Germinal center (tissue), 1 donor: ENCODE results near the gene CD4.

Source experiments
- DNase-seq: peaks from one replicate; pipeline ENCODE4 v3.0.0; 2012; ENCODE audit warnings: mixed read lengths, low spot score

Gene CD4

GRCh38 chr12:6816598-6816997 lies 27.3 kb downstream of the CD4 start:
- DNase-seq = no peak

DNA sequence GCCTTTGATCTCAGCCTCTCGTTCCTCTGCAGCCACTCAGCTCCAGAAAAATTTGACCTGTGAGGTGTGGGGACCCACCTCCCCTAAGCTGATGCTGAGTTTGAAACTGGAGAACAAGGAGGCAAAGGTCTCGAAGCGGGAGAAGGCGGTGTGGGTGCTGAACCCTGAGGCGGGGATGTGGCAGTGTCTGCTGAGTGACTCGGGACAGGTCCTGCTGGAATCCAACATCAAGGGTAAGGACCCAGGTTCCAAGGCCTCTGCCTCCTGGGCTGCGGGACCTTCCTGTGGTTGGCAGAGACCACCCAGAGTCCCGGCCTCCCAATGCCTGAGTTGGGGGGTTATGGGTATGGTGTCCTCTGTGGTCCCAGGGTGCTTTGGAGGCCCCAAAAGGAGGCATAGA lies 27.8 kb downstream of the CD4 start:
- DNase-seq = no peak

DNA sequence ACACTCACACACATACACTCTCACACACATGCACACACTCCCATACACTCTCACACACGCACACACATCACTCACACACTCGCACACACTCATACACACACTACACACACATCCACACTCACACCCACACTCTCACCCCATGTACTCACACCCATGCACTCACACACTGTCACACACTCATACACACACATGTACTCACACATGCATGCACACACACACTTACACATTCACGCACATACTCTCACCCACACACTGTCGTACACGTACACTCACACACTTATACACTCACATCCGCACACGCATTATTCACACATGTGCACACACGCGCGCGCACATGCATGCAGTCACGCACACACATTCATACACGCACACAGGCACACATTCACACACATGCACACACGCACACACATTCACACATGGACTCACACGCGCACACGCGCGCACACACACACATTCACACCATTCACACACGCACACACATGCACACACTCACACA lies 28.4 kb downstream of the CD4 start:
- DNase-seq = no peak

GRCh38 chr12:6818222-6818621 lies 28.9 kb downstream of the CD4 start:
- DNase-seq = no peak

DNA sequence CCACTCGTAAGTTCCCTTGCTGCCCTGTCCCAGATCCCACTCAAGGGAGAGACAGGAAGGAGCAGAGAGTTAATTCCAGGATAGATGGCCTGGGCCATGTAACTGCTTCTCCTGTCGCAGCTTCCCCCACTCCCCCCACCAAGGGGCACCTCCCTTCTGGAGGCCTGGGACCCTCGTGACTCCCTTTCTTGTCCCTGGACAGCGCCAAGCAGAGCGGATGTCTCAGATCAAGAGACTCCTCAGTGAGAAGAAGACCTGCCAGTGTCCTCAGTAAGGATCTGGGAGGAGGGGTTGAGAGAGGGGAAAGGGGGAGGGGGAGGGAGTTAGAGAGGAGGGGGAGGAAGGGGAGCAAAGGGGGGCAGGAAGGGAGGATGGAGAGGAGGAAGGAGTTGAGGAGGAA lies 29.3 kb downstream of the CD4 start:
- DNase-seq = no peak

DNA sequence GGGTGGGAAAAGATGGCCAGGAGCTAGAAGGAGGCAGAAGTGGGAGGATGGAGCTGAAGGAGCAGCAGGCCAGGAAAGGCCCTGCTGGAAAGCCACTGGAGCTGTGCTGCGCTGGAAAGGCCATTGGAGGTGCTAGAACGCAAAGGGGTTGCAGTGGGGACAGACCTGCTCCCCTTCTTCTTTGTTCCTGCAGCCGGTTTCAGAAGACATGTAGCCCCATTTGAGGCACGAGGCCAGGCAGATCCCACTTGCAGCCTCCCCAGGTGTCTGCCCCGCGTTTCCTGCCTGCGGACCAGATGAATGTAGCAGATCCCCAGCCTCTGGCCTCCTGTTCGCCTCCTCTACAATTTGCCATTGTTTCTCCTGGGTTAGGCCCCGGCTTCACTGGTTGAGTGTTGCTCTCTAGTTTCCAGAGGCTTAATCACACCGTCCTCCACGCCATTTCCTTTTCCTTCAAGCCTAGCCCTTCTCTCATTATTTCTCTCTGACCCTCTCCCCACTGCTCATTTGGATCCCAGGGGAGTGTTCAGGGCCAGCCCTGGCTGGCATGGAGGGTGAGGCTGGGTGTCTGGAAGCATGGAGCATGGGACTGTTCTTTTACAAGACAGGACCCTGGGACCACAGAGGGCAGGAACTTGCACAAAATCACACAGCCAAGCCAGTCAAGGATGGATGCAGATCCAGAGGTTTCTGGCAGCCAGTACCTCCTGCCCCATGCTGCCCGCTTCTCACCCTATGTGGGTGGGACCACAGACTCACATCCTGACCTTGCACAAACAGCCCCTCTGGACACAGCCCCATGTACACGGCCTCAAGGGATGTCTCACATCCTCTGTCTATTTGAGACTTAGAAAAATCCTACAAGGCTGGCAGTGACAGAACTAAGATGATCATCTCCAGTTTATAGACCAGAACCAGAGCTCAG lies 30.0 kb downstream of the CD4 start:
- no peak for DNase-seq

DNA sequence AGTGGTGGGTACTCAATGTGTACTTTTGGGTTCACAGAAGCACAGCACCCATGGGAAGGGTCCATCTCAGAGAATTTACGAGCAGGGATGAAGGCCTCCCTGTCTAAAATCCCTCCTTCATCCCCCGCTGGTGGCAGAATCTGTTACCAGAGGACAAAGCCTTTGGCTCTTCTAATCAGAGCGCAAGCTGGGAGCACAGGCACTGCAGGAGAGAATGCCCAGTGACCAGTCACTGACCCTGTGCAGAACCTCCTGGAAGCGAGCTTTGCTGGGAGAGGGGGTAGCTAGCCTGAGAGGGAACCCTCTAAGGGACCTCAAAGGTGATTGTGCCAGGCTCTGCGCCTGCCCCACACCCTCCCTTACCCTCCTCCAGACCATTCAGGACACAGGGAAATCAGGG lies 30.8 kb downstream of the CD4 start:
- no peak for DNase-seq

- no peak for DNase-seq
Observed at GRCh38 chr12:6821591-6822425, 32.5 kb downstream of the CD4 start, which contains the start of gene GPR162. Gene GPR162 (plus strand): TSS chr12:6821821. CDS start chr12:6823899, 2,078 bp downstream.

DNA sequence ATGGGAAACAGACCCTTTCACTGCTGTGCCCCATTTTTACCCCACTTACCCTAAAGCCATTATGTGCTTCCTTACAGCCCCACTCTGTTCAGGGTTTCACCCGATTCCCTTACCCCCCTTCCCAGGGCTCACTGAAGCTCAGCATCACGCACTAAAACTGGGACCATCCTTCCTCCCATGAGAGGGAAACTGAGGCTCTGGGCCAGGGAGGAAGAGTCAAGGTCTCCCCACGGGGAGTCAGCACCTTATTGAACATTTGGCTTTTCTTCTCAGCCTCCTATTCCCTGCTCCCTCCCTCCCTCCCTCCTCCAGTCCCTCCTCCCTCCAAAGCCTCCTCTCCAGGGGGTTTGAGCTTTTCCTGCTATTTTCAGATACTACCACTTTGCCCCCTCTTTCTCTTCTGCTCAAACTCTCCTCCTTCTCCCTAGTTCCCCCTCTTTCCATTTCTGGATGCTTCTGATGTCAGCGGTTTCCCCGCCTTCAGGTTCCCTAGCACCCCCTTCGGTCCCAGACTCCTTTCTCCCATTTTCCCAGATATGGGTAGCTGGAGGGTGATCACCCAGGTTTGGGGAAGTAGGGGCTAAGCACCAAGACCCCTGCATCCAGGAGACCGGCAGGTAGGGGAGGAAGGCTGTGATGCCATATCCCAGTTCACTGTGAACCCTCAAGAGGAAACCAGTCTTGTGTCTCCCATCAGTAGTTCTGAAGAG lies 33.3 kb downstream of the CD4 start:
- no peak for DNase-seq

- no peak for DNase-seq
Observed at GRCh38 chr12:6823182-6824084, 34.1 kb downstream of the CD4 start.

GRCh38 chr12:6824085-6824775 lies 34.9 kb downstream of the CD4 start:
- no peak for DNase-seq

DNA sequence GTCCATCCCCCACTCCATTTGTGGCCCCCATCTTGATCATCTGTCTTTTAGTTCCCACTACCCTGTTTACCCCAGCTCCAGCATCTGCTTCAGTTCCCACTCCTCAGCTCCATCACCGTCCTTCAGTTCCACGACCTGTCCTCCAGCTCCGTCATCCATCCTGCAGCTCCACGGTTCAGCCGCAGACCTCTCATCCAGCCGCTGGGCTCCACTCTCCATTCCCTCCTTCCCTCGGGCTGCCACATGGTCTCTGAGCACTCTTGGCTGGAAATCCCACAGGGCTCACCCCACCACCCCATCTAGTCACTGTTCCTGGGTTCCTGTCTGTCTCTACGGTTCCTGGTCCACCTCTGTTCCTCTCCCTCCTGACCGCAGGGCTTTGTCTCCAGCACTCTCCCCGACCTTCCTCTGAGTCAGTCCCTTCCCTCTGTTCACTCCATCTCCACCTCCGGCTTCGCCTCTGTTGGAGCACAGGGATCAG lies 35.6 kb downstream of the CD4 start:
- no peak for DNase-seq

DNA sequence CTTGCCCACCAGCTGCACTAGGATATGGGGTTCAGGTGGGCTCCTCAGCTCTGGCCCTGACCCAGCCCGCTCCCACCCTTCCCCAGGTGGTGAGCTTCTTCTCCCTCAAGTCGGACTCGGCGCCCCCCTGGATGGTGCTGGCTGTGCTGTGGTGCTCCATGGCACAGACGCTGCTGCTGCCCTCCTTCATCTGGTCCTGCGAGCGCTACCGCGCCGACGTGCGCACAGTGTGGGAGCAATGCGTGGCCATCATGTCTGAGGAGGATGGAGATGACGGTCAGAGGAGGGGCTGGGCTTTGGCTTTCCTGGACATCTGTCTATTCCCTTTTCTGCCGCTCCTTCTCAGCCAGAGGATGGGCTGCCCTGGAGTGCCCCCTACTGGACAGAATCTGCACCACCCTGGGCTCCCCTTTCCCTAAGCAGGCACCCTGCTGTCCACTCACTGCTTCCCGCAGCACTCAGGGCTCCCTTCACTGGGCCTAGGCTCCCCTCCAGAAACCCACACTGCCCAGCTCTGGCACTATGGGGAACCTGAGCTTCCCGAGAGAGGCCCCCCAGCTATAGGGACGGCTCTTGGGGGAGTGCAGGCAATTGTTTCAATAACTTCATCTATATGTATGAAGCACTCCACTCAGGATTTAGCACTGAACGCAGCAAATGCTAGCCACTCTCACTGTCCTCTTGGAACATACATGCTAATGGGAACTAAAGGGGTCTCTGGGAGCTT lies 36.2 kb downstream of the CD4 start:
- DNase-seq = peak; percentile 85

- no peak for DNase-seq
Observed at GRCh38 chr12:6826125-6826733, 36.9 kb downstream of the CD4 start.

- DNase-seq = no peak
Observed at GRCh38 chr12:6826734-6827436, 37.6 kb downstream of the CD4 start.

DNA sequence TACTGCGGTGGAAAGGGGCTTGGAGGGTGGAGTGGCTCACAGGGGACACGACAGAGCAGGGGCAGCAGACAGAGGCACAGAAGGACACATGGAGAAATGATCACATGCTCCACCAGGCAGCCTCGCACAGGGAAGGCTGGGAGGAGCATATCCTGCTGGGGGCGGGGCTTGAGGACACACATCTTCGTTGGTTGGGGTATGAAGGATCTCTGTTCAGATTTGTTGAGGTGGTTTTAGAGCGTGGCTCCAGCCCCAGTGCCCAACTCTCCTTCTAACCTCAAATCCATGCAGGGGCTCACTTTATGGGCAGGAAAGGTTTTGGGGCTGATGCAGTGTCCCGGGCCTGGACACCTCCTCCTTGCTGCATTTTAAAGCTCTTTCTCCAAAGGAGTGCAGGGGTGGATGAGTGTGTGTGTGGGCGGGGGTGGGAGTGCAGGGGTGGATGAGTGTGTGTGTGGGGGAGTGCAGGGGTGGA lies 38.1 kb downstream of the CD4 start:
- DNase-seq = peak; percentile 53

DNA sequence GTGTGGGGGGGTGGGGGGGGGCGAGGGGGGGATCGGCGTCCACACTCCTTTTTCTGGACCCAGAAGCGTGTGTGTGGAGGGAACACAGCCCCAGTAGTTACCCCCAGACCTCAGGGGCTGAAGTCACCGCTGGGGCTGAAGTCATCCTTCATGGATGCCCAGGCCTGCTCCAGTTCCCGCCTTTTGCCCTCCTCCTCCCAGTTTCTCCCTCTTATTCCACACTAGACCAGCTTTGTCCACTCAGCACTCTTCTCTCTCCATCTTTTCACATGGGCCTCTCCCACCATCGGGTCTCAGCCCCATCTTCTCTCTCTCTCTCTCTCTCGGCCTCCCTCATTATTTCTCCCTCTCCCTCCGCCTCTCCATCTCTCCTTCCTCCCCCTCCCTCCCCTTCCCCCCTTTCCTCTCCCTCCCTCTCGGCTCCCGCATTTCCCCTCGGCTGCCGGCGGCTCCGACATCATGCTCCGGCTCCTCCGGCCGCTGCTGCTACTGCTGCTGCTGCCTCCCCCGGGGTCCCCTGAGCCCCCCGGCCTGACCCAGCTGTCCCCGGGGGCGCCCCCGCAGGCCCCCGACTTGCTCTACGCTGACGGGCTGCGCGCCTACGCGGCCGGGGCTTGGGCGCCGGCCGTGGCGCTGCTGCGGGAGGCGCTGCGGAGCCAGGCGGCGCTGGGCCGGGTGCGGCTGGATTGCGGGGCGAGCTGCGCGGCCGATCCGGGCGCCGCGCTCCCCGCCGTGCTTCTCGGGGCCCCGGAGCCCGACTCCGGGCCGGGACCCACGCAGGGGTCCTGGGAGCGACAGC lies 38.9 kb downstream of the CD4 start, which contains the start of gene P3H3:
Gene P3H3, plus strand, starts transcription at position 426 of the 799 bp plus-strand sequence. Its CDS starts 34 bp downstream, at position 460.
- no peak for DNase-seq
